T1000 (cell line): ENCODE data around the gene EHD4.

Experiments
- DNase-seq: peaks from one replicate; lab custom pipeline; 2025; ENCODE audit warnings: mixed read lengths; lab: John Stamatoyannopoulos, UW

Gene EHD4

DNA sequence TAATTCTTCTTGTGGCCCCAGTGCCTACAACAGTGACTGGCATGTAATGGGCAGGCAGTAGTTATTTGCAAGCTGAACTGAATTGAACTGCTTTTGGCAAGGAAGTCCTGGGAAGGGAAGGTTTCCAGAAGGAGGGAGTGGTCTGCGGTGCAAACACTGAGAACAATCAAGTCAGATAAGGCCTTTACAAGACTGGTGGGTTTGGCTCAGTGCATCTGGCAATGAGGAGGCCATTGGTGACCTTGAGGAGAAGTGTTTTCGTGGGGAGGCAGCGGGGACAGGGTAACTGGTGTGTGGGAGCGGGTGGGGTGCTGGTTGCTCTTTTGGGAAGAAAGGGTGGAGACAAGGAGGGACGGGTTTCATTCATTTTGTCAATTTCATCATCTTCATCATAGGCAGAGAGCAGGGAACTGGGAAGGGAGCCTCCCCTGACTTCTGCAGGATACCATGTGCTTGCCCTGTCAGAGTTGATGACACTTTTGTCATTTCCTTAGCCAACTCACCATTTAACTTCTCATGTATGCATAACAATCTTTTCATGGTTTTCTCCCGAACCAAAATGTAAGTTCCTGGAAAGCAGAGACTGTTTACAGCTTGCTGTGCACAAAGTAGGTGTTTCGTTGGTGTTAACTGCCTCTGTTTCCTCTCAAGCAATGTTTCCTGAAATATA lies 8.4 kb upstream of the EHD4 start:
- no peak for DNase-seq

DNA sequence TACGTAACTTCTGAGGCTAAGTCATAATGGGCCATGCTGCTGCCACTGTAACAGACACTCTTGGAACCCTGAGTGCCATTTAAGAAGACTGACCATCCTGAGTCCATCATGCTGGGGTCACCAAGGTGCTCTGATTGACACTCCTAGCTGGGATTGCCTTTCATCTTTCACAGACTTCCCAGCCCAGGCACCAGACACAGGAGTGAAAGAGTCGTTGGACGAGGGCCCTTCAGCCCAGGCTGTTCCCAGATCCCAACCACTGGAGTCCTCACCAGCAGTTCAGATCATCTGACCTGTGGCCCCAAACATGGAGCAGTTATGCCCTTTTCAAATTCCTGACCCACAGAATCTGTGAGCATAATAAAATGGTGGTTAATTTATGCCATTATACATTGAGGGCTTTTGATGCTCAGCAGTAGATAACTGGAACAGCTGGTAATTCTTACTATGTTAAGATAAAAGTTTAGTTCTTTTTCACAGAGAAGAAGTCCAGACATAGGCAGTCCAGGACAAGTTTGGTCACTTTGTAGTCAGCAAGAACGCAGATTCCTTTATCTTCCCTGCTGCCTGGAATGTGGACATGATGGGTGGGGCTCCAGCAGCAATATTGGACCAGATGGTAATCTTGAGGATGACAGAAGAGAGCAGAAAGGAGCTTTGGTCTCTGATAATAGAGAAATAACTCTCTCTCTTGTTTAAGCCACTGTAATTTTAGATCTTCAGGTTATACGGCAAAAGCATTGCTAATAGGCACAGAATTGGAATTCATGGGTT lies 7.3 kb upstream of the EHD4 start:
- DNase-seq, result no peak

GRCh38 chr15:41978534-41978933 lies 6.2 kb upstream of the EHD4 start:
- DNase-seq, result no peak

- DNase-seq, result no peak
These were observed 5.5 kb upstream of the EHD4 start for GRCh38 chr15:41977757-41978383.

DNA sequence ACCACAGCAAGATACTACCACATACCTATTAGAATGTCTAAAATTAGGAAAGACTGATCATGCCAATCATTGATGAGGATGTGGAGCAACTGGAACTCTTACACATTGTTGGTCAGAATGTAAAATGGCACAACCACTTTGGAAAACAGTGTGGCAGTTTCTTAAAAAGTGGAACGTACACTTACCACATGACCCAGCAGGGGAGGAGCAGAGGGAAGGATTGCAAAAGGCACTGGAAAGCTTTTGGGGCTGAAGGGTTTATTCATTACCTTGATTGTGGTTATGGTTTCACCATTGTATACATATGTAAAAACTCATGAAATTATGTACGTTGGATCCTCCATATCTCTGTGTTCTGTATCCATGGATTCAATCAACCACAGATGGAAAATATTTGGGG lies 3.3 kb upstream of the EHD4 start:
- DNase-seq, result no peak

DNA sequence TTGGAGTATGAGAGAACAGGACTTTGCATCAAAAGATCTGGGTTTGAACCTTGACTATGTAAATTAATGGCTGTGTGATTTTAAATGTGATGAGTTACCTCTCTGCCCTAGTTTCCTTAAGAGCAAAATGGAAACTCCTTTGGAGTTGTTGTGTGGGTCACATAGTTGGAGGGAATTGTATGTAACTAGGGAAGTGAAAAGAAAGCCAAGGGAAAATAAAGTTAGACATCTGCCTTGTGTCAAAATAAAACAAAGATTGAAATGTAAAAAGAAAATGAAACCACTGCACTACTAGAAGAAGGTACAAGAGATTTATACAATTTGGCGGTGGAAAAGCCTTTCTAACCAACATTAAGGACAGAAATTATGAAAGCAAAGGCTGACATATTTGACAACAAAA lies 1.7 kb upstream of the EHD4 start:
- no peak for DNase-seq

- DNase-seq, result no peak
These were observed 483 bp downstream of the EHD4 start for GRCh38 chr15:41971895-41972252.

- DNase-seq, result peak; percentile 17
These were observed 1.1 kb downstream of the EHD4 start for GRCh38 chr15:41971089-41971894.

DNA sequence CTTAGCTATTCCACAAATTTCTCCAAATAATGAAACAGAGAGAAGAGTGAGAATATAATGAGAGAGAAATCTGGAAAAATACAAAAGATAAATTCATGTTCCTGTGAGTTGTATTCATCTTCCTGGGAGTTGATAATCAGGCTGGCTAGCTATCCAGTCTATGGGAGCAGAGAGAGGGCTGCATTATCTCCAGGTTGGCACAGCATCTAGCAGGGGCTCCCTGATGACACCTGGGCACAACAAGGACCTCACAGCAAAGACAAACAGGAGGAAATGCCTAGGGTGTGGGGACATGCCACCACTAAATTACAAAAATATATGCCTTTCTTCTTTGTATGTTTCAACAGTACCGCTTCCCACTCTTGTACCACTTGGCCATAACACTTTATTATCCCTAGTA lies 1.9 kb downstream of the EHD4 start:
- DNase-seq, result no peak

- no peak for DNase-seq
These were observed 2.4 kb downstream of the EHD4 start for GRCh38 chr15:41969851-41970431.

DNA sequence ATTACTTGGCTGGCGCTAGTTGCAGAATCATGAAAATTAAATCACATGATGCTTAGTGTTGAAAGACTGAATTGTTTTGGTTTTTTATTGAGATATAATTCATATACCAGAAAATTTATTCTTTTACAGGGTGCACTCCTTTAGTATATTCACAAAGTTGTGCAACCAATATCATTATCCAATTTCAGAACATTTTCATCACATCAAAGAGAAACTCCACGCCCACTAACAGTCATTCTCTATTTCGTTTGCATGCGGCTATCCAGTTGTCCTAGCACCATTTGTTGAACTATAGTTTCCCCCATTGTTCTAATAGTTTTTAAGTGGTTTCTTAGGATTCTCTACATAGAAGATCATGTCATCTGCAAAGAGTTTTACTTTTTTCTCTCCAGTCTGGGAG lies 3.7 kb downstream of the EHD4 start:
- no peak for DNase-seq

DNA sequence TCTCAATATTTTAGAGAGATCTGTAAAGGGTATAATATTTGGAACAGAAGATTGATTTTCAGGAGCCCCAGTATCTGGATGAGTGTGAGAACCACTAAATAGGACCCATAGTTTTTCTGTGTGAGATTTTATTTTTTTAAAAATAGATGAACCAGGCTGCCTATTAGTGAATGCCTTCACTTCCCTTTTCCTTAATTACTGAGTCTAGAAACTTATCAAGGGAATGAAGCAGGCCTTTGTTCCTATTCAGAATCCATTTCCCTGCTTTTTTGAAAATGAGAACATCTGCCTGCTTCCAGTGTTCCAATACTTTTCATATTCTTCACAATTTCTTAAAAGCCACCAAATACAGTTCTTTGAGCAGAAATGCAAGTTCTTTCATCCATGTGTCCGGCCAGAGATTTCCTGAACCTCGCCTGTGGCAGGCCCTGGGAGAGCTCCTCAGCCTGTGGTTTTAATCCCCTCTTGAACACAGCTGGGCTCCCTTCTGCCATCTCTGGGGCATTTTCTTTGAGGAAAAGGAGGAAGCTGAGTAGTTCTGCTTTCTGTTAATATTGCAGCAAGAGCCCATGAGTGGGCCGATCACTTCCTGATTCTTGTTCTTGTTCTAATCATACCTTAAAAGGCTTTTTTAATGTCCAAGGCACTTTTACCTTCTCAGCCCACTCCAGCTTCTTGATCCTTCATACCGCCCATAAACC lies 4.7 kb downstream of the EHD4 start:
- no peak for DNase-seq

DNA sequence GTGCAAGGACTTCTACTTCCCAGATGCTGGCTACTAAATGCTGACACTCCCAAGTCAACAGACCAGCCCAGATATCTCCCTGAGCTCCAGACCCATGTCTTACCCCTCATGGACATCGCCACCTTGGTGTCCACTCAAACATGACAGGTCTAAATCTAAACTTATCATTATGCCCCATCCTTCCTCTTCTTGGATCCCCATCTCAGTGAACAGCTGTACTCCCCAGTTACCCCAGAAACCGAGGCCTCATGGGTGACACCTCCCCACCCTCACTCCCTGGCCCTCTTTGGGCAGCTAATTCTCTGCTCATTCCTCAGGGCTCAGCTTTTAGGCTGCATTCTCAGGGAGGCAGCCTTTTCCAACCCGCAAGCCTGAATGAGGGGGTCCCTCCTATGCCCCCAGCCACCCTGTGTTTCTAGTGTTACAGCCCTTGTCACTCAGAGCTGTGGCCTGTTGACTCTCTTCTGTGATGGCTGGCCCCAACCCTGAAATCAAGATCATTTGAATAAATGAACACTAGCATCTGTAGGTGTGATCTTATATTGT lies 5.4 kb downstream of the EHD4 start:
- DNase-seq, result no peak

DNA sequence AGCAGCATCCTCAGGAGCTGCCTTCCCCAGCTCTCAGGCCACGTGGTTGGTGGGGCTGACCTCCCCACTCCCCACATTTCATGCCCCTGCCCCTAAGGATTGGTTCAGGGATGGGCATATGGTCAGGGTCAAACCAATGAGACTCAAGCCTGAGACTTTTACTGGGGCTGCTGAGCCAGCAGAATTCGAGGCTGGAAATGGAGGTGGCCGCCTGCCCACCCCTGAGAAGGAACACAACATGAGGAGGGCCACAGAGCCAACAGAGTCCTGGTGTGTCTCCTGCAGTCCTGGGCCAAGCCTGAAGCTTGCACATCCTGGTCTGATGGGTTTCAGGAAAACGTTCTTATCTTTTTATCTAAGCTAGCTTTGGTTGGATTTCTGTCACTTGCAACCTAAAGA lies 5.9 kb downstream of the EHD4 start:
- no peak for DNase-seq

- no peak for DNase-seq
These were observed 6.6 kb downstream of the EHD4 start for GRCh38 chr15:41965441-41966413.

- DNase-seq, result no peak
These were observed 10.7 kb downstream of the EHD4 start for GRCh38 chr15:41961595-41962202.

DNA sequence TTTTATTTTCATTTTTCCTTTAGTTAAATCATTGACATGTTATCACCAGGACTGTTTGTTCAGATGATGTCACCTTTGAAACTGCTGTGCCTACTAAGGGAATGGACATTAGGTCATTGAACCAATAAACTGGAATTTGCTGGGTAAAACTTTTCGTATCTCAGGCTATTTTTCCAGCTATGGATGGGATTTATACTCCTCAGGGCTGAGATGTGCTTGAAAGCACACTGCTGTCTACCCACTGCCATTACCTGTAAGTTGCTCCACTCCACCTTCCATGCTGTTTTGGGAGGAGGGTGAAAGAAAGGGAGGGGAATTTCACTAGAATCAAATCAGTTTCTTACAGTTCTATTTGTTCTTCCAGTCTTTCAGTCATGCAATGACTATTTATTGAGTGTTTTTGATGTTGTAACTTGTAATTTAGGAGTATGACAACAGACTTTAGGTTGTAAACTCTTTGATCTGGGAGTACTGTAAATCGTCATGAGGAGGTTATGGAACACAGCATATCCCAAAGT lies 11.3 kb downstream of the EHD4 start:
- DNase-seq, result no peak

GRCh38 chr15:41958002-41958420 lies 14.3 kb downstream of the EHD4 start:
- no peak for DNase-seq
